SK-N-SH treated with all-trans-retinoic acid at 6 μM for 48 hours (cell line): Measurements from ENCODE around the gene TMEM235.

Source experiments
- ATAC-seq: fragments of 200-7000 bp; cut with Tn5 transposase; 3 replicates; pipeline ENCODE4 v1.9.1; 2020; ENCODE audit warnings: mild to moderate bottlenecking, moderate library complexity
- BACH2 ChIP-seq: fragments of 250-450 bp; sonication (Bioruptor Pico); IDR thresholded peaks from 2 replicates; pipeline ENCODE4 v1.9.0; 2021; ENCODE audit warnings: mild to moderate bottlenecking, borderline replicate concordance
- CSDC2 ChIP-seq: fragments of 250-450 bp; sonication (Bioruptor Pico); IDR thresholded peaks from 2 replicates; pipeline ENCODE4 v1.5.0; 2020; ENCODE audit warnings: mild to moderate bottlenecking, moderate library complexity
- GLIS3 ChIP-seq: fragments of 250-450 bp; sonication (Bioruptor Pico); IDR thresholded peaks from 2 replicates; pipeline ENCODE4 v1.5.0; 2020; ENCODE audit warnings: mild to moderate bottlenecking, moderate library complexity
- ISL1 ChIP-seq: fragments of 250-450 bp; sonication (Bioruptor Pico); IDR thresholded peaks from 2 replicates; pipeline ENCODE4 v2.1.2; 2022; ENCODE audit warnings: mild to moderate bottlenecking, moderate library complexity
- OSR1 ChIP-seq: fragments of 250-450 bp; sonication (Bioruptor Pico); IDR thresholded peaks from 2 replicates; pipeline ENCODE4 v1.8.0; 2022; ENCODE audit warnings: moderate library complexity, mild to moderate bottlenecking, inconsistent platforms
- PPARA ChIP-seq: fragments of 250-450 bp; sonication (Bioruptor Pico); IDR thresholded peaks from 2 replicates; pipeline ENCODE4 v1.5.0; 2020; ENCODE audit warnings: mild to moderate bottlenecking, borderline replicate concordance
- RARB ChIP-seq: fragments of 250-450 bp; sonication (Bioruptor Pico); IDR thresholded peaks from 2 replicates; pipeline ENCODE4 v1.8.0; 2021; ENCODE audit warnings: mild to moderate bottlenecking, moderate library complexity
- SNAI2 ChIP-seq: fragments of 250-450 bp; sonication (Bioruptor Pico); IDR thresholded peaks from 2 replicates; pipeline ENCODE4 v1.5.0; 2020; ENCODE audit warnings: mild to moderate bottlenecking, moderate library complexity
- TCF4 ChIP-seq: fragments of 250-450 bp; sonication (Bioruptor Pico); IDR thresholded peaks from 2 replicates; pipeline ENCODE4 v1.8.0; 2021; ENCODE audit warnings: mild to moderate bottlenecking, moderate library complexity, borderline replicate concordance
- TOX ChIP-seq: fragments of 250-450 bp; sonication (Bioruptor Pico); IDR thresholded peaks from 2 replicates; pipeline ENCODE4 v1.8.0; 2021; ENCODE audit warnings: mild to moderate bottlenecking, moderate library complexity, borderline replicate concordance
- ZC3H10 ChIP-seq: fragments of 250-450 bp; sonication (Bioruptor Pico); IDR thresholded peaks from 2 replicates; pipeline ENCODE4 v1.5.1; 2021; ENCODE audit warnings: mild to moderate bottlenecking, moderate library complexity
- ZFP3 ChIP-seq: fragments of 250-450 bp; sonication (Bioruptor Pico); IDR thresholded peaks from 2 replicates; pipeline ENCODE4 v1.5.0; 2020; ENCODE audit warnings: mild to moderate bottlenecking, moderate library complexity
- ZFP30 ChIP-seq: fragments of 450-650 bp; formaldehyde crosslinking; IDR thresholded peaks from 2 replicates; pipeline ENCODE4 v1.5.0; 2022; ENCODE audit warnings: mild to moderate bottlenecking, moderate library complexity
- ZNF565 ChIP-seq: fragments of 450-650 bp; formaldehyde crosslinking; conservative IDR thresholded peaks from 2 replicates; pipeline ENCODE4 v1.5.0; 2020; ENCODE audit warnings: low read depth, mild to moderate bottlenecking, moderate library complexity
- ZNF8 ChIP-seq: fragments of 450-650 bp; formaldehyde crosslinking; IDR thresholded peaks from 2 replicates; pipeline ENCODE4 v1.5.0; 2020; ENCODE audit warnings: mild to moderate bottlenecking, moderate library complexity
- TF ChIP-seq, protein P1 (sequence below): fragments of 250-450 bp; sonication (Bioruptor Pico); IDR thresholded peaks from 2 replicates; pipeline ENCODE4 v1.5.1; 2021; ENCODE audit warnings: mild to moderate bottlenecking, moderate library complexity
- TF ChIP-seq, protein P2 (sequence below): fragments of 250-450 bp; sonication (Bioruptor Pico); IDR thresholded peaks from 2 replicates; pipeline ENCODE4 v1.8.0; 2021; ENCODE audit warnings: low read depth, mild to moderate bottlenecking, moderate library complexity, borderline replicate concordance
- TF ChIP-seq, protein P3 (sequence below): fragments of 250-450 bp; sonication (Bioruptor Pico); IDR thresholded peaks from 2 replicates; pipeline ENCODE4 v1.5.0; 2020; ENCODE audit warnings: mild to moderate bottlenecking, moderate library complexity

TMEM235 gene

DNA sequence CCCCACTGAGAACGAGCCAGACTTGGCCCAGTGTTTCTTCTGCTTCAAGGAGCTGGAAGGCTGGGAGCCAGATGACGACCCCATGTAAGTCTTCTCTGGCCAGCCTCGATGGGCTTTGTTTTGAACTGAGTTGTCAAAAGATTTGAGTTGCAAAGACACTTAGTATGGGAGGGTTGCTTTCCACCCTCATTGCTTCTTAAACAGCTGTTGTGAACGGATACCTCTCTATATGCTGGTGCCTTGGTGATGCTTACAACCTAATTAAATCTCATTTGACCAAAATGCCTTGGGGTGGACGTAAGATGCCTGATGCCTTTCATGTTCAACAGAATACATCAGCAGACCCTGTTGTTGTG, 16.7 kb upstream of the TMEM235 start:
- peak; percentile 11; the same call in 2 of the 3 replicates for ATAC-seq
- TF ChIP-seq PPARA (CRISPR knock-in tag) = no peak
- no peak for TF ChIP-seq ISL1 (CRISPR knock-in tag)
- TF ChIP-seq, protein P1, sequence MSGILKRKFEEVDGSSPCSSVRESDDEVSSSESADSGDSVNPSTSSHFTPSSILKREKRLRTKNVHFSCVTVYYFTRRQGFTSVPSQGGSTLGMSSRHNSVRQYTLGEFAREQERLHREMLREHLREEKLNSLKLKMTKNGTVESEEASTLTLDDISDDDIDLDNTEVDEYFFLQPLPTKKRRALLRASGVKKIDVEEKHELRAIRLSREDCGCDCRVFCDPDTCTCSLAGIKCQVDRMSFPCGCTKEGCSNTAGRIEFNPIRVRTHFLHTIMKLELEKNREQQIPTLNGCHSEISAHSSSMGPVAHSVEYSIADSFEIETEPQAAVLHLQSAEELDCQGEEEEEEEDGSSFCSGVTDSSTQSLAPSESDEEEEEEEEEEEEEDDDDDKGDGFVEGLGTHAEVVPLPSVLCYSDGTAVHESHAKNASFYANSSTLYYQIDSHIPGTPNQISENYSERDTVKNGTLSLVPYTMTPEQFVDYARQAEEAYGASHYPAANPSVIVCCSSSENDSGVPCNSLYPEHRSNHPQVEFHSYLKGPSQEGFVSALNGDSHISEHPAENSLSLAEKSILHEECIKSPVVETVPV = no peak
- TF ChIP-seq ZNF565 (CRISPR knock-in tag) = no peak
- no peak for TF ChIP-seq ZNF8 (CRISPR knock-in tag)
- TF ChIP-seq RARB = no peak
- TF ChIP-seq, all 23 proteins: peak for 0

DNA sequence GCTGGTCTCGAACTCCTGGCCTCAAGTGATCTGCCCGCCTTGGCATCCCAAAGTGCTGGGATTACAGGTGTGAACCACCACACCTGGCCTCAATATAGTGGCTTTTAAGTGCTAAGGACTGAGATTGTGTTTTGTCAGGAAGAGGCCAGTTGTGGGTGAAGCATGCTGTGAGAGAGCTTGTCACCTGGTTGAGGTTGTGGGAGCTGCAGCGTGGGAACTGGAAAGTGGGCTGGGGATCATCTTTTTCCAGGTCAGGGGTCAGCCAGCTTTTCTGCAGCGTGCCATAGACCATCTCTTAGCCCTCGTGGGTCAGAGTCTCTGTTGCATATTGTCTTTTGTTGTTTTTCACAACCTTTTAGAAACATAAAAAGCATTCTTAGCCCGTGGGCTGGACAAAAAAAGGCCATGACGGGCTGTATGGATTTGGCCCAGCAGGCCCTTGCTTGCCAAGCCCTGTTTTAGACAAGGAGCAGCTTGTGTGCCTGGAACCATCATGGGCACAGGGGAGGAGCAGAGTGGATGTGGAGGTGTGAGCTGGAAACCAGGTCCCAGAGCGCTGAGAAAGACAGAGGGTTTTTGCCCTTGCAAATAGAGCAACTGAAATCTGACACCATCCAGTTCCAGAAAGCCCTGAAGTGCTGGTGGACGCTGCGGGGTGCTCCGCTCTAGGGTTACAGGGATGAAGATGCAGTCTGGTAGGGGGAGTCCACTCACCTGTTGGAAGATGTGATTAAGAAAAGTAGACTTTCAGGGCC, 11.9 kb upstream of the TMEM235 start:
- TF ChIP-seq, protein P2, sequence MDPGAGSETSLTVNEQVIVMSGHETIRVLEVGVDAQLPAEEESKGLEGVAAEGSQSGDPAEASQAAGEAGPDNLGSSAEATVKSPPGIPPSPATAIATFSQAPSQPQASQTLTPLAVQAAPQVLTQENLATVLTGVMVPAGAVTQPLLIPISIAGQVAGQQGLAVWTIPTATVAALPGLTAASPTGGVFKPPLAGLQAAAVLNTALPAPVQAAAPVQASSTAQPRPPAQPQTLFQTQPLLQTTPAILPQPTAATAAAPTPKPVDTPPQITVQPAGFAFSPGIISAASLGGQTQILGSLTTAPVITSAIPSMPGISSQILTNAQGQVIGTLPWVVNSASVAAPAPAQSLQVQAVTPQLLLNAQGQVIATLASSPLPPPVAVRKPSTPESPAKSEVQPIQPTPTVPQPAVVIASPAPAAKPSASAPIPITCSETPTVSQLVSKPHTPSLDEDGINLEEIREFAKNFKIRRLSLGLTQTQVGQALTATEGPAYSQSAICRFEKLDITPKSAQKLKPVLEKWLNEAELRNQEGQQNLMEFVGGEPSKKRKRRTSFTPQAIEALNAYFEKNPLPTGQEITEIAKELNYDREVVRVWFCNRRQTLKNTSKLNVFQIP = no peak
- no peak for TF ChIP-seq GLIS3 (CRISPR knock-in tag)
- no peak for ATAC-seq

DNA sequence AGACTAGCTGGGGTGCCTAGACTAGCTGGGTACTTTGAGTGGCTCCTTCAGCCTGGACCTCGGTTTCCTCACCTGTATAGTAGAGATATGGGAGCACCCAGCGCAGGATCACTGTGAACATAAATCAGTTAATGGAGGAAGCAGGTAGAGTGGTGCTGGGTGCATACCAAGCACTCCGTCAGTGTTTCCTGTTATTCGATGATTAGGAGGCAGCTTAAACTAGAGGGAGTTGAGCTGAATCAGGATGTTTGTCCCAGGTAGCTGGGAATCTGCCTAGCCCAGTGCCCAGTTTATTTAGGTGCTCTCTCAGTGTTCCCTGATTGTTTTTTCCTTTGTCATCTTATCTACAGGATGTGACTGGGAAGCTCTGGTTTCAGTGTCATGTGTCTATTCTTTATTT, 8.4 kb upstream of the TMEM235 start:
- no peak for TF ChIP-seq SNAI2 (CRISPR knock-in tag)
- TF ChIP-seq, protein P2 = no peak
- no peak for TF ChIP-seq ZNF565 (CRISPR knock-in tag)
- TF ChIP-seq, protein P3, sequence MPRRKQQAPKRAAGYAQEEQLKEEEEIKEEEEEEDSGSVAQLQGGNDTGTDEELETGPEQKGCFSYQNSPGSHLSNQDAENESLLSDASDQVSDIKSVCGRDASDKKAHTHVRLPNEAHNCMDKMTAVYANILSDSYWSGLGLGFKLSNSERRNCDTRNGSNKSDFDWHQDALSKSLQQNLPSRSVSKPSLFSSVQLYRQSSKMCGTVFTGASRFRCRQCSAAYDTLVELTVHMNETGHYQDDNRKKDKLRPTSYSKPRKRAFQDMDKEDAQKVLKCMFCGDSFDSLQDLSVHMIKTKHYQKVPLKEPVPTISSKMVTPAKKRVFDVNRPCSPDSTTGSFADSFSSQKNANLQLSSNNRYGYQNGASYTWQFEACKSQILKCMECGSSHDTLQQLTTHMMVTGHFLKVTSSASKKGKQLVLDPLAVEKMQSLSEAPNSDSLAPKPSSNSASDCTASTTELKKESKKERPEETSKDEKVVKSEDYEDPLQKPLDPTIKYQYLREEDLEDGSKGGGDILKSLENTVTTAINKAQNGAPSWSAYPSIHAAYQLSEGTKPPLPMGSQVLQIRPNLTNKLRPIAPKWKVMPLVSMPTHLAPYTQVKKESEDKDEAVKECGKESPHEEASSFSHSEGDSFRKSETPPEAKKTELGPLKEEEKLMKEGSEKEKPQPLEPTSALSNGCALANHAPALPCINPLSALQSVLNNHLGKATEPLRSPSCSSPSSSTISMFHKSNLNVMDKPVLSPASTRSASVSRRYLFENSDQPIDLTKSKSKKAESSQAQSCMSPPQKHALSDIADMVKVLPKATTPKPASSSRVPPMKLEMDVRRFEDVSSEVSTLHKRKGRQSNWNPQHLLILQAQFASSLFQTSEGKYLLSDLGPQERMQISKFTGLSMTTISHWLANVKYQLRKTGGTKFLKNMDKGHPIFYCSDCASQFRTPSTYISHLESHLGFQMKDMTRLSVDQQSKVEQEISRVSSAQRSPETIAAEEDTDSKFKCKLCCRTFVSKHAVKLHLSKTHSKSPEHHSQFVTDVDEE (CRISPR knock-in tag) = no peak
- TF ChIP-seq RARB = no peak
- TF ChIP-seq ZFP30 (CRISPR knock-in tag) = no peak
- TF ChIP-seq BACH2 (CRISPR knock-in tag) = no peak
- TF ChIP-seq PPARA (CRISPR knock-in tag) = no peak
- ATAC-seq = no peak

DNA sequence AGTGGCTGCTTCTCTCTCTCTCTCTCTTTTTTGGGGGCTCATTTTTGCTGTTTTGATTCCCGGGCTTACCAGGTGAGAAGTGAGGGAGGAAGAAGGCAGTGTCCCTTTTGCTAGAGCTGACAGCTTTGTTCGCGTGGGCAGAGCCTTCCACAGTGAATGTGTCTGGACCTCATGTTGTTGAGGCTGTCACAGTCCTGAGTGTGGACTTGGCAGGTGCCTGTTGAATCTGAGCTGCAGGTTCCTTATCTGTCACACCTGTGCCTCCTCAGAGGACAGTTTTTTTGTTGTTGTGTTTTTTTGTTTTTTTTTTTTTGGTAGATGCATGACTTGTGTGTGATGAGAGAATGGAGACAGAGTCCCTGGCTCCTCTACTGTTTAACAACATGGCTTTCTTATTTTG, 7.7 kb upstream of the TMEM235 start:
- no peak for ATAC-seq
- no peak for TF ChIP-seq OSR1 (CRISPR knock-in tag)
- no peak for TF ChIP-seq GLIS3 (CRISPR knock-in tag)
- no peak for TF ChIP-seq ZC3H10 (CRISPR knock-in tag)
- TF ChIP-seq TOX (CRISPR knock-in tag) = no peak
- no peak for TF ChIP-seq ZFP3 (CRISPR knock-in tag)
- TF ChIP-seq, protein P3 (CRISPR knock-in tag) = no peak
- no peak for TF ChIP-seq TCF4
- no peak for TF ChIP-seq CSDC2 (CRISPR knock-in tag)
